Fibroblast of the aortic adventitia (primary cell): ENCODE results near the gene BLOC1S5. TPM values are rescaled to one million over a fixed set of nuclear protein-coding genes. Genes with fewer than 3 reads are reported as not detected.

Experiments used
- DNase-seq: peaks from one replicate; pipeline ENCODE4 v3.0.0-alpha.2; 2010; ENCODE audit warnings: low read depth
- H3K4me3 ChIP-seq: 2 replicates; pipeline ENCODE4 v1.5.1; 2011; ENCODE audit warnings: low read depth, mild to moderate bottlenecking, control low read depth, low read length, moderate library complexity
- CTCF ChIP-seq: IDR thresholded peaks from 2 replicates; pipeline ENCODE4 v1.5.1; 2011; ENCODE audit warnings: mild to moderate bottlenecking, low read length, control low read depth, inconsistent platforms; ENCODE audit not compliant: insufficient read depth
- total RNA-seq: library from RNA; depleted of rRNA; stranded (reverse); fragments of >200 nt; gene quantifications from 2 replicates; pipeline ENCODE4 v1.2.3, GENCODE V29; 2012; ENCODE audit warnings: low replicate concordance

BLOC1S5 gene
- total RNA-seq, 1 donor: 23.0 TPM

DNA sequence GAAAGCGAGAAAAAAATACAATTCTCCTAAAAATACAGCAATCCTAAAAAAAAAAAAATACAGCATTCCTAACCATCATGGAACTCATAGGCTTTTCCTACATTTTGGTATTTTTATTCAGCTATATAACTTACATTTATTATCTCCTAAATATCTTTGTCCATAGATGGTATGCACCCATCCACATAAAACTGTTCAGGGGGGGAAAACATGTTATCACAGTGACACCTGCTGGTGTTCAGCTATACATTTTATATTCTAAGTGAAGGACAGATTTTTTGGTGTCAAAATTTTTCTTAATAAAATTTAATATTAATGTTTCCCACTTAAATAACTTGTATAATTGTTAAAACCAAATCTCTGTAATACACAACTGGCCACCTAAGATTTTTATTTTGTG lies 58.0 kb downstream of the BLOC1S5 start:
- peak; percentile 76 for DNase-seq
- H3K4me3 ChIP-seq: no peak overlapping the region
- TF ChIP-seq CTCF: peak; percentile 52

GRCh38 chr6:8005136-8005535 lies 59.1 kb downstream of the BLOC1S5 start:
- no peak overlapping the region for H3K4me3 ChIP-seq
- TF ChIP-seq CTCF: no peak
- no peak for DNase-seq

GRCh38 chr6:8000636-8001035 lies 63.6 kb downstream of the BLOC1S5 start:
- no peak for TF ChIP-seq CTCF
- H3K4me3 ChIP-seq: no peak overlapping the region
- no peak for DNase-seq

GRCh38 chr6:8000188-8000596 lies 64.0 kb downstream of the BLOC1S5 start:
- no peak overlapping the region for H3K4me3 ChIP-seq
- DNase-seq: peak; percentile 83
- TF ChIP-seq CTCF: no peak

GRCh38 chr6:7999201-7999600 lies 65.0 kb downstream of the BLOC1S5 start:
- no peak for DNase-seq
- no peak for TF ChIP-seq CTCF
- no peak overlapping the region for H3K4me3 ChIP-seq

DNA sequence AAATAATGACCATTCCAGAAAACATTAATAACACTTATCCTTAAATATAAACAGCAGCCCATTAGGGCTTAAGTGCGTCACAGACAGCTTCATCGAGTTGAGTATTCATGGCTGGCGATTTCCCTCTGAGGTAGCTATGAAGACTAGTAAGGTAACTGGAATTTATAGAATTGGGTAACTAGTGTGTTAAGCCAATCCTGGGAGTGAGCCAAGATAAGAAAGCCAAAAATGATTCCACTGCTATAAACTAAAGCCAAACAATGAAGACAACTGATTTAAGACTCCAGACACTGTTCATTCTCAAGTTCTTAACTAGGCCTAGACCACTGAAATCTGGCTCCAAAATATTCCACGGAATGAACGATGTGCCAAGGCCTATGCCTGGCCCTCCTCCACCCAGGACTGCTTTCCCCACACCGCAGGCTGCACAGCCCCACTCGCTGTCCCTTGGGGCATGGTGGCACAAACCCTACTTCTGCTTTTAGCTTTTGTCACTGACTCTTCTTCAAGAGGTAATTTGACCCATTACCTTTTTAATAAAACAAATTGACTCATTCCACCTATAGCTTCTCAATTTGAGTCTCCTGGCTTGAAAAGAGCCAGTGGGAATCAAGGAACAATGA lies 66.0 kb downstream of the BLOC1S5 start:
- no peak overlapping the region for H3K4me3 ChIP-seq
- peak; percentile 97 for DNase-seq
- no peak for TF ChIP-seq CTCF

DNA sequence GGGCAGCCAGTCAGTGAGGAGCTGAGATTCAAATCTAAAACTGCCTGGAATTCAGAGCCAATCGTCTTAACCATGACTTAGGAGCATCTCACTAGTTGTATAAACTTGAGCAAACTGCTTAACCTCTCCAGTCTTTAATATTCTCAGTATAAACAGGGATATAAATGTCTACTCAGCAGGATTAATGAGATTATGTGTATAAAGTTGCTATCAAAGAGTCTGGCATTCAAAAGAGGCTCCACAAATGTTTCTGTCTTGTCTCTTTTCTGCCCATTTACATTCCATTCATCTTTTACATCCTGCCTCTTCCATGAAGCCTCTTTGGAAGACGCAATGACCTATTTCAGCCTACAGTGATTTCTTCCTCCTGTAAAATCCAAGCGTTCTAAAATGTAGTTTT lies 66.9 kb downstream of the BLOC1S5 start:
- no peak overlapping the region for H3K4me3 ChIP-seq
- no peak for DNase-seq
- TF ChIP-seq CTCF: no peak
